Stimulated activated CD4-positive, alpha-beta T cell treated with anti-CD3 and anti-CD28 coated beads, Interleukin-1b, Interleukin-23, amount 100 ng/mL, for 48 hours (primary cell): ENCODE data around the gene POLDIP2.

Experiments used
- DNase-seq: peaks from one replicate; pipeline ENCODE4 v3.0.0-alpha.2; 2020

The POLDIP2 gene

GRCh38 chr17:28335201-28335958 is 21.9 kb downstream of the POLDIP2 start, which contains the start of the genes IFT20 and TNFAIP1:
Gene IFT20 (minus strand): TSS chr17:28335472. CDS start chr17:28331985, 3,487 bp downstream.
Gene TNFAIP1 (plus strand): TSS chr17:28335761. CDS start chr17:28339522, 3,761 bp downstream.
- DNase-seq: peak; percentile 99

GRCh38 chr17:28334666-28335200 is 22.6 kb downstream of the POLDIP2 start:
- DNase-seq: no peak

GRCh38 chr17:28334171-28334570 is 23.2 kb downstream of the POLDIP2 start:
- no peak for DNase-seq

GRCh38 chr17:28333083-28333746 is 24.1 kb downstream of the POLDIP2 start:
- DNase-seq: no peak

- DNase-seq: no peak
Measured at GRCh38 chr17:28331891-28332420, 25.4 kb downstream of the POLDIP2 start.

- DNase-seq: no peak
Measured at GRCh38 chr17:28330671-28331070, 26.7 kb downstream of the POLDIP2 start.

- DNase-seq: no peak
Measured at GRCh38 chr17:28328325-28328724, 29.0 kb downstream of the POLDIP2 start.

GRCh38 chr17:28327709-28328108 is 29.6 kb downstream of the POLDIP2 start:
- no peak for DNase-seq

- peak; percentile 27 for DNase-seq
Measured at GRCh38 chr17:28327031-28327607, 30.2 kb downstream of the POLDIP2 start.

- no peak for DNase-seq
Measured at GRCh38 chr17:28326114-28326513, 31.2 kb downstream of the POLDIP2 start.

- DNase-seq: no peak
Measured at GRCh38 chr17:28325211-28325610, 32.1 kb downstream of the POLDIP2 start.

- no peak for DNase-seq
Measured at GRCh38 chr17:28324781-28325180, 32.5 kb downstream of the POLDIP2 start.

- no peak for DNase-seq
Measured at GRCh38 chr17:28324267-28324745, 33.0 kb downstream of the POLDIP2 start.

GRCh38 chr17:28320215-28321061 is 36.9 kb downstream of the POLDIP2 start:
- DNase-seq: no peak

- no peak for DNase-seq
Measured at GRCh38 chr17:28319598-28319935, 37.8 kb downstream of the POLDIP2 start.

- DNase-seq: peak; percentile 97
Measured at GRCh38 chr17:28318759-28319597, 38.3 kb downstream of the POLDIP2 start, which contains the start of gene TMEM97. Gene TMEM97 (plus strand): TSS chr17:28319200. CDS start chr17:28319240, 40 bp downstream.

- no peak for DNase-seq
Measured at GRCh38 chr17:28317966-28318758, 39.2 kb downstream of the POLDIP2 start.

- no peak for DNase-seq
Measured at GRCh38 chr17:28317099-28317965, 40.0 kb downstream of the POLDIP2 start.
